OCI-LY7 (cell line): ENCODE results near the gene TMCO1. TPM values are rescaled to one million over a fixed set of nuclear protein-coding genes. Genes with fewer than 3 reads are reported as not detected.

Experiments
- BruUV-seq: library from RNA; stranded (reverse); fragments of 400-500 nt; replicated peaks from 2 replicates; lab custom pipeline; 2021; lab: Mats Ljungman, UMichigan
- CTCF ChIA-PET: fragments of 300-600 bp; sonication (Branson Sonifier 250); formaldehyde crosslinking; loops from one replicate; lab custom pipeline; 2022; ENCODE audit warnings: antibody characterized with exemption; ENCODE audit not compliant: unreplicated experiment; lab: Charles Lee
- POLR2A ChIA-PET: fragments of 300-600 bp; sonication (Branson Sonifier 250); formaldehyde crosslinking; loops from one replicate; lab custom pipeline; 2022; ENCODE audit warnings: antibody characterized with exemption; lab: Charles Lee
- DNase-seq: peaks from one replicate; pipeline ENCODE4 v3.0.0-alpha.2; 2015; ENCODE audit warnings: low spot score
- H2AFZ ChIP-seq: fragments of 200-600 bp; sonication (generic), shearing (Covaris generic); 2 replicates; pipeline ENCODE4 v1.6.1; 2014; ENCODE audit warnings: mild to moderate bottlenecking, antibody characterized with exemption, low read length, moderate library complexity
- H3K27ac ChIP-seq: fragments of 200-600 bp; sonication (generic); 2 replicates; pipeline ENCODE4 v1.5.1; 2014; ENCODE audit warnings: mixed run types, low read depth, mild to moderate bottlenecking, moderate library complexity, low read length, inconsistent platforms; ENCODE audit not compliant: poor library complexity, severe bottlenecking
- H3K36me3 ChIP-seq: fragments of 200-600 bp; sonication (generic); 2 replicates; pipeline ENCODE4 v1.6.1; 2014; ENCODE audit warnings: mild to moderate bottlenecking, antibody characterized with exemption, low read length, moderate library complexity, mixed read lengths; ENCODE audit not compliant: insufficient read depth
- H3K4me1 ChIP-seq: fragments of 200-600 bp; sonication (generic); 2 replicates; pipeline ENCODE4 v1.5.1; 2014; ENCODE audit warnings: mild to moderate bottlenecking, low read length; ENCODE audit not compliant: insufficient read depth, poor library complexity, severe bottlenecking
- H3K4me2 ChIP-seq: fragments of 200-600 bp; sonication (generic); 2 replicates; pipeline ENCODE4 v1.6.1; 2014; ENCODE audit warnings: mild to moderate bottlenecking, low read length
- H3K4me3 ChIP-seq: fragments of 200-600 bp; sonication (generic); 2 replicates; pipeline ENCODE4 v1.5.1; 2014; ENCODE audit warnings: mild to moderate bottlenecking, low read depth, low read length; ENCODE audit not compliant: poor library complexity, severe bottlenecking
- H3K79me2 ChIP-seq: fragments of 200-600 bp; sonication (generic); 2 replicates; pipeline ENCODE4 v1.6.1; 2016; ENCODE audit warnings: low read depth, mild to moderate bottlenecking, low read length, moderate library complexity, mixed read lengths; ENCODE audit not compliant: insufficient read depth
- H3K9me2 ChIP-seq: fragments of 200-600 bp; sonication (generic); 2 replicates; pipeline ENCODE4 v1.6.1; 2016; ENCODE audit warnings: mild to moderate bottlenecking, low read length, mixed read lengths; ENCODE audit not compliant: insufficient read depth
- H3K9me3 ChIP-seq: fragments of 200-600 bp; sonication (generic); 2 replicates; pipeline ENCODE4 v1.6.1; 2014; ENCODE audit warnings: mild to moderate bottlenecking, mixed run types, low read length, mixed read lengths
- H4K20me1 ChIP-seq: fragments of 200-600 bp; sonication (generic); 2 replicates; pipeline ENCODE4 v1.6.1; 2014; ENCODE audit warnings: mild to moderate bottlenecking, antibody characterized with exemption, low read length, moderate library complexity, mixed read lengths; ENCODE audit not compliant: insufficient read depth
- EZH2phosphoT487 ChIP-seq: fragments of 200-600 bp; sonication (generic); IDR thresholded peaks from 2 replicates; pipeline ENCODE4 v1.6.1; 2018; ENCODE audit warnings: low read depth, borderline replicate concordance, mild to moderate bottlenecking, mixed run types, antibody characterized with exemption, low read length, moderate library complexity, mixed read lengths
- intact Hi-C: fragments of 100-400 bp; cut with micrococcal nuclease; formaldehyde crosslinking; loops from one replicate; pipeline ENCODE4 v1.10.0; 2022; ENCODE audit not compliant: unreplicated experiment
- total RNA-seq, 2 experiments: library from RNA; depleted of rRNA in 1 of 2; stranded (reverse); fragments of >200 nt in 1 of 2; shearing (Covaris generic) in 1 of 2; gene quantifications; 2 replicates each; pipeline ENCODE4 v1.2.3, GENCODE V29; 2014 to 2022
- TF ChIP-seq, protein P1 (sequence below): fragments of 200-600 bp; sonication (generic); conservative IDR thresholded peaks from 2 replicates; pipeline ENCODE4 v1.5.1; 2014; ENCODE audit warnings: mild to moderate bottlenecking, antibody characterized with exemption, low read length, moderate library complexity, mixed read lengths

TMCO1 gene
- total RNA-seq, 2 experiments from 2014 or later, result 22.9 to 44.5 TPM

DNA sequence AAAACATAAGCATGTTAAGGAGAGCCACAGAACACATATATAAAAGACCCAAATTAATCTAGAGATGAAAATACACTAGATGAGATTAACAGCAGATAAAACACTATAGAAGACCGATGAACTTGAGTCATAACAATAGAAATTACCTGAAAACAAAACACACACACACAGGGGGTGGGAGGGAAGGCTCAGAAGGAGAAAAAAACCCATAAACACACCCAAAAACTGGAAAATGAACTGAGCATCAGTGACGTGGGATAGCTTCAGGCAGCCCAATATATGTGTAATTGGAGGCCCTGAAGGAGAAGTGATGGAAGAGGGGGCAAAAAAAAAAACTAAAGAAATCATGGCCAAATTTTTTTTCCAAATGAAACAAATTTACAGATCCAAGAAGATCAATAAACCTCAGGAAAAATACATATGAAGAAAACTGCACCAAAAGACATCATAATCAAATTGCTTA lies 81.7 kb downstream of the TMCO1 start:
- Histone ChIP-seq H3K9me3 (no peaks in the 10 kb centered on the region), H4K20me1 (peaks cover 4% of the 10 kb centered on the region; the same call in 1 of the 2 replicates), H3K4me2 (peak overlapping the region; percentile 51), H3K4me3 (peak overlapping the region; percentile 10), H3K4me1 (peaks cover 20% of the 10 kb centered on the region), H3K27ac (peak overlapping the region; percentile 18), H3K79me2 (peaks cover 35% of the 10 kb centered on the region; the same call in 1 of the 2 replicates), H3K36me3 (peaks cover 40% of the 10 kb centered on the region), H3K9me2 (no peaks in the 10 kb centered on the region), H2AFZ (peak overlapping the region; percentile 1; the same call in 1 of the 2 replicates)
- POLR2A ChIA-PET, result interaction anchor here (0.7 to 1.4 kb wide), 4 partner anchors 11 to 42 kb away, joined by 3 to 5 read pairs (median 5); partner anchors contain the start of gene ALDH9A1
- DNase-seq, result no peak
- CTCF ChIA-PET, result no interaction called here
- intact Hi-C loops, result no loop called here
- BruUV-seq, result no TSS peak
- no peak for TF ChIP-seq EZH2phosphoT487
- TF ChIP-seq, protein P1, sequence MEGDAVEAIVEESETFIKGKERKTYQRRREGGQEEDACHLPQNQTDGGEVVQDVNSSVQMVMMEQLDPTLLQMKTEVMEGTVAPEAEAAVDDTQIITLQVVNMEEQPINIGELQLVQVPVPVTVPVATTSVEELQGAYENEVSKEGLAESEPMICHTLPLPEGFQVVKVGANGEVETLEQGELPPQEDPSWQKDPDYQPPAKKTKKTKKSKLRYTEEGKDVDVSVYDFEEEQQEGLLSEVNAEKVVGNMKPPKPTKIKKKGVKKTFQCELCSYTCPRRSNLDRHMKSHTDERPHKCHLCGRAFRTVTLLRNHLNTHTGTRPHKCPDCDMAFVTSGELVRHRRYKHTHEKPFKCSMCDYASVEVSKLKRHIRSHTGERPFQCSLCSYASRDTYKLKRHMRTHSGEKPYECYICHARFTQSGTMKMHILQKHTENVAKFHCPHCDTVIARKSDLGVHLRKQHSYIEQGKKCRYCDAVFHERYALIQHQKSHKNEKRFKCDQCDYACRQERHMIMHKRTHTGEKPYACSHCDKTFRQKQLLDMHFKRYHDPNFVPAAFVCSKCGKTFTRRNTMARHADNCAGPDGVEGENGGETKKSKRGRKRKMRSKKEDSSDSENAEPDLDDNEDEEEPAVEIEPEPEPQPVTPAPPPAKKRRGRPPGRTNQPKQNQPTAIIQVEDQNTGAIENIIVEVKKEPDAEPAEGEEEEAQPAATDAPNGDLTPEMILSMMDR, result no peak

DNA sequence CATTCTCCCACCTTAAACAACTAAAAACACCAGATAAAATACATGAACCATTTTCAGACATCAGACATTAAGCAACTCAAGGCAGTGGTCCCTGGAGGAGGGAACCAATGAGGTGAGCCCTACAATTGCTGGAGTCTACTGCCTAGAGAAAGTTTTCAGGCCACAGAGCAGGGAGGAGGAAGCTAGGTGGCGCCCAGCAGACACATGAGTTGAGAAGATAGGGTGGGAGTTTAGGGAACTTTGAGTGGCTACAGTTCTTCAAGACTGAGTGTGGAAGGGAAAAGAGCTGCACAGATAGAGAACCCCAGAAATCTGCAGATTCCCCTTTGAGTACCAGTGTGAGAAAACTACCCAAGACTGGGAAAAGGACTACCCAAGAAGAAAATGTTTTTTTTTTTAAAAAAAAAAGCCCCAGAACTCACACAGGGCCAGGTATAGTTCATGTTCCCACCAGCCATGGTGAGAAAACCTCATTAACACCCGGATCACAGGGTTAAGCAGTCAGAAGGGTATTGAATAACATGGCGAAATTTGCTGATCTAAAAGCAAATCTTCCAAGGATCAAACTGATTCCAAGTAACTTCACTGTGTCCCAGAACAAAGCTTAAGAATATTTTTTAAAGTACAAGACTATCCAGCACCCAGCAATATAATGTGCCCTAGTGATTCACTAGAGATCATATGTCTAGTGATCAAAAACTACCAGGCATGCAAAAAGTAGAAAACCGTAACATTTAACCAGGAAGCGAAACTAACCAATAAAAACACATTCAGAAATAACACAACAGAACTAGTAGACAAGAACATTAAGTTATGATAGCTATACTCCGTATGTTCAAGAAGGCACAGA lies 82.3 kb downstream of the TMCO1 start:
- peak overlapping the region; percentile 18 for H3K27ac ChIP-seq
- TF ChIP-seq, protein P1, result peak; percentile 78
- TF ChIP-seq EZH2phosphoT487, result no peak
- CTCF ChIA-PET, result interaction anchor here (0.6 to 0.7 kb wide), 2 partner anchors 11 to 88 kb away, joined by 3 read pairs; no protein-coding TSS in a partner anchor
- H3K4me1 ChIP-seq, result peaks cover 20% of the 10 kb centered on the region
- H2AFZ ChIP-seq, result peak overlapping the region; percentile 1; the same call in 1 of the 2 replicates
- H3K9me2 ChIP-seq, result no peaks in the 10 kb centered on the region
- H3K9me3 ChIP-seq, result no peaks in the 10 kb centered on the region
- H3K36me3 ChIP-seq, result peaks cover 47% of the 10 kb centered on the region
- POLR2A ChIA-PET, result interaction anchor here (0.5 to 2.2 kb wide), 13 partner anchors 12 to 142 kb away, joined by 3 to 7 read pairs (median 5); partner anchors contain the start of gene ALDH9A1
- peak; percentile 50 for DNase-seq
- intact Hi-C loops, result no loop called here
- peaks cover 4% of the 10 kb centered on the region; the same call in 1 of the 2 replicates for H4K20me1 ChIP-seq
- peak overlapping the region; percentile 51 for H3K4me2 ChIP-seq
- no TSS peak for BruUV-seq
- H3K79me2 ChIP-seq, result peaks cover 35% of the 10 kb centered on the region; the same call in 1 of the 2 replicates
- H3K4me3 ChIP-seq, result peak overlapping the region; percentile 10
